GM21447 (cell line): ENCODE data around the gene PHACTR1.

Source experiments
- ATAC-seq: cut with Tn5 transposase; IDR thresholded peaks from one replicate; pipeline ENCODE4 v1.9.1; 2021; ENCODE audit not compliant: unreplicated experiment

PHACTR1 gene

GRCh38 chr6:13058051-13058450 is 341.5 kb downstream of the PHACTR1 start:
- ATAC-seq: no peak

GRCh38 chr6:13059026-13059425 is 342.5 kb downstream of the PHACTR1 start:
- ATAC-seq: no peak

- no peak for ATAC-seq
These were observed 346.8 kb downstream of the PHACTR1 start for GRCh38 chr6:13063300-13063918.

- no peak for ATAC-seq
These were observed 349.0 kb downstream of the PHACTR1 start for GRCh38 chr6:13065581-13065980.

GRCh38 chr6:13066050-13066449 is 349.5 kb downstream of the PHACTR1 start:
- no peak for ATAC-seq

GRCh38 chr6:13066820-13067219 is 350.3 kb downstream of the PHACTR1 start:
- no peak for ATAC-seq

GRCh38 chr6:13068586-13069210 is 352.1 kb downstream of the PHACTR1 start:
- no peak for ATAC-seq

- no peak for ATAC-seq
These were observed 355.2 kb downstream of the PHACTR1 start for GRCh38 chr6:13071550-13072345.

- no peak for ATAC-seq
These were observed 356.2 kb downstream of the PHACTR1 start for GRCh38 chr6:13072686-13073347.

GRCh38 chr6:13074415-13075140 is 358.0 kb downstream of the PHACTR1 start:
- ATAC-seq: no peak

- ATAC-seq: no peak
These were observed 358.7 kb downstream of the PHACTR1 start for GRCh38 chr6:13075141-13075845.

- ATAC-seq: no peak
These were observed 360.0 kb downstream of the PHACTR1 start for GRCh38 chr6:13076575-13076974.

GRCh38 chr6:13077117-13077516 is 360.6 kb downstream of the PHACTR1 start:
- no peak for ATAC-seq

- ATAC-seq: no peak
These were observed 362.6 kb downstream of the PHACTR1 start for GRCh38 chr6:13079096-13079723.

- no peak for ATAC-seq
These were observed 364.1 kb downstream of the PHACTR1 start for GRCh38 chr6:13080462-13081188.

- ATAC-seq: no peak
These were observed 364.6 kb downstream of the PHACTR1 start for GRCh38 chr6:13081189-13081563.

GRCh38 chr6:13089296-13089994 is 372.9 kb downstream of the PHACTR1 start:
- no peak for ATAC-seq

GRCh38 chr6:13091192-13091591 is 374.6 kb downstream of the PHACTR1 start:
- ATAC-seq: no peak
